Measurements from ENCODE around the gene LRRC71. TPM values are rescaled to one million over a fixed set of nuclear protein-coding genes. Genes with fewer than 3 reads are reported as not detected.

Gene LRRC71
- total and polyA plus RNA-seq, 10 of the 15 experiments (the other 5 are each of a cell fraction or from before 2014, with no cell fraction given), result not detected

DNA sequence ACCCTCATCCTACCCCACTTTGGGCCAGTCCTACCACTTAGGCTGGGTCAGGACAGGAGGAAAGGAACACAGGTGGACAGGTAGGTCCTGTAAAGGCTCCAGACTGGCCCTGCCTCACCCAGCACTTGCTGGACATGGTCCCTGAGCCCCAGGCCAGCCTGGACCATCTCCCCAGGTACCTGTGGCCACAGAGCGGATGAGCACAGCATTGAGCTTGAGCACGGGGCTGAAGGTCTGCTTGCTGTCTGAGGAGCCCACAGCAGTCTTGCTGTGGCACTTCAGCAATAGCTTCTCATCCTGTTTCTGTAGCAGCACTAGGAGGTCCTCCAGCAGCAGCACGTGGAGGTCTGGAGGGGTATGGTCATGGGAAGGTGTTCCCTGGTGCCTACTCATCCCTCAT, 23.3 kb downstream of the LRRC71 start:
- POLR2A ChIA-PET, result no interaction called here
- Histone ChIP-seq H3K36me3 (ENCODE audit: control insufficient read depth in 2 of 2, insufficient read depth in 2 of 2, low read length in 1 of 2) (peaks cover 0 to 12% of the 10 kb centered on the region in 2 experiments; a peak in 2 of 4 replicates), H3K9ac (ENCODE audit: control insufficient read depth, insufficient read depth, low read length) (no peak overlapping the region), H2AFZ (ENCODE audit: control insufficient read depth, low read depth, low read length) (no peak overlapping the region), H3K79me2 (ENCODE audit: control insufficient read depth, insufficient read depth, low read length) (no peaks in the 10 kb centered on the region), H4K20me1 (ENCODE audit: control insufficient read depth, insufficient read depth) (no peaks in the 10 kb centered on the region), H3K4me1 (ENCODE audit: control insufficient read depth, insufficient read depth, low read length) (no peaks in the 10 kb centered on the region), H3K27me3 (replicated peaks in 1 of 2; ENCODE audit: control insufficient read depth in 2 of 2, insufficient read depth in 2 of 2, low read length in 1 of 2) (no peaks in the 10 kb centered on the region), H3K4me3 (no peak overlapping the region), H3K4me2 (ENCODE audit: control insufficient read depth, insufficient read depth) (no peak overlapping the region), H3K27ac (ENCODE audit: control insufficient read depth, insufficient read depth) (no peak overlapping the region), H3K9me3 (replicated peaks; ENCODE audit: control insufficient read depth, insufficient read depth, low read length) (no peaks in the 10 kb centered on the region)
- SMC1A ChIA-PET (ENCODE audit: uncharacterized antibody, unreplicated experiment), result no interaction called here
- in situ Hi-C loops (cut with MboI) (no loop called here), intact Hi-C loops (cut with micrococcal nuclease; ENCODE audit: unreplicated experiment) (no loop called here)
- ATAC-seq, result no peak
- BruUV-seq (replicated peaks), result no TSS peak
- TF ChIP-seq, protein P1, sequence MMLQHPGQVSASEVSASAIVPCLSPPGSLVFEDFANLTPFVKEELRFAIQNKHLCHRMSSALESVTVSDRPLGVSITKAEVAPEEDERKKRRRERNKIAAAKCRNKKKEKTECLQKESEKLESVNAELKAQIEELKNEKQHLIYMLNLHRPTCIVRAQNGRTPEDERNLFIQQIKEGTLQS (IDR thresholded peaks at IDR 0.05; ENCODE audit: borderline replicate concordance, extremely low read depth, low read depth, low read length), result no peak
- CTCF ChIA-PET, result no interaction called here
- RAD21 ChIA-PET (ENCODE audit: unreplicated experiment), result no interaction called here
- FAIRE-seq, result no peak
- 65% methylated on average over 3 of the region's 3 CpGs for WGBS (ENCODE audit: insufficient coverage, insufficient replicate concordance, low lambda C conversion rate, missing lambda C conversion rate)
- no peak for DNase-seq (ENCODE audit: low read depth, low spot score)

DNA sequence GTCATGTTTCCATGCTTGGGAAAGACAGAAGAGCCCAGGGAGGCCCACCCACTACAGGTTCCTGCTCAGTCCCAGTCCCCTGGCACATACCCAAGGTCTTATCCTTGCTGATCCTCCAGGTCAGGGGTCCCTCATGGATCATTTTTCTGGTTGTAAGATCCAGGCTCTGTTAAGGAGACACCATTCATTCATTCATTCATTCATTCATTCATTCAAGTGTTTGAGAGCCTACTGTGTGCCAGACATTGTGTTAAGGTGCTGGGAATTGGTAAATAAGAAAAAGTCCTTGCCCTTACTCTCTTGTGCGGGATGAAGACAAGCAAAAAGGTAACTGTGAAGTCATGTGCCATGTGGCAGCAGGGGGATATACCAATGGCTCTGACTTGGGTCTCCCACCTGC, 23.8 kb downstream of the LRRC71 start:
- TF ChIP-seq RCOR1 (conservative IDR thresholded peaks at IDR 0.05; ENCODE audit: low read depth, low read length) (no peak), ZNF24 (IDR thresholded peaks at IDR 0.05) (peak; percentile 61; the same call in 1 of the 2 replicates)
- TF ChIP-seq, protein P2, sequence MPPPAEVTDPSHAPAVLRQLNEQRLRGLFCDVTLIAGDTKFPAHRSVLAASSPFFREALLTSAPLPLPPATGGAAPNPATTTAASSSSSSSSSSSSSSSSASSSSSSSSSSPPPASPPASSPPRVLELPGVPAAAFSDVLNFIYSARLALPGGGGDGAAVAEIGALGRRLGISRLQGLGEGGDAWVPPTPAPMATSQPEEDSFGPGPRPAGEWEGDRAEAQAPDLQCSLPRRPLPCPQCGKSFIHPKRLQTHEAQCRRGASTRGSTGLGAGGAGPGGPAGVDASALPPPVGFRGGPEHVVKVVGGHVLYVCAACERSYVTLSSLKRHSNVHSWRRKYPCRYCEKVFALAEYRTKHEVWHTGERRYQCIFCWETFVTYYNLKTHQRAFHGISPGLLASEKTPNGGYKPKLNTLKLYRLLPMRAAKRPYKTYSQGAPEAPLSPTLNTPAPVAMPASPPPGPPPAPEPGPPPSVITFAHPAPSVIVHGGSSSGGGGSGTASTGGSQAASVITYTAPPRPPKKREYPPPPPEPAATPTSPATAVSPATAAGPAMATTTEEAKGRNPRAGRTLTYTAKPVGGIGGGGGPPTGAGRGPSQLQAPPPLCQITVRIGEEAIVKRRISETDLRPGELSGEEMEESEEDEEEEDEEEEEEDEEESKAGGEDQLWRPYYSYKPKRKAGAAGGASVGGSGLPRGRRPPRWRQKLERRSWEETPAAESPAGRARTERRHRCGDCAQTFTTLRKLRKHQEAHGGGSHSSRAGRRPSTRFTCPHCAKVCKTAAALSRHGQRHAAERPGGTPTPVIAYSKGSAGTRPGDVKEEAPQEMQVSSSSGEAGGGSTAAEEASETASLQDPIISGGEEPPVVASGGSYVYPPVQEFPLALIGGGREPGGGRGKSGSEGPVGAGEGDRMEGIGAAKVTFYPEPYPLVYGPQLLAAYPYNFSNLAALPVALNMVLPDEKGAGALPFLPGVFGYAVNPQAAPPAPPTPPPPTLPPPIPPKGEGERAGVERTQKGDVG (CRISPR knock-in tag; IDR thresholded peaks at IDR 0.05), result no peak
- H3K9ac ChIP-seq (ENCODE audit: control insufficient read depth, insufficient read depth, low read length), result no peak overlapping the region
- no TSS peak for BruUV-seq (replicated peaks)
- H3K79me2 ChIP-seq (ENCODE audit: control insufficient read depth, insufficient read depth, low read length), result no peaks in the 10 kb centered on the region
- POLR2A ChIA-PET, result no interaction called here
- RAD21 ChIA-PET (ENCODE audit: unreplicated experiment), result no interaction called here
- DNase-seq (ENCODE audit: low read depth, low spot score) (no peak), FAIRE-seq (no peak), ATAC-seq (no peak)
- H3K27me3 ChIP-seq (replicated peaks in 1 of 2; ENCODE audit: control insufficient read depth in 2 of 2, insufficient read depth in 2 of 2, low read length in 1 of 2), result no peaks in the 10 kb centered on the region
- no peak overlapping the region for H3K4me3 ChIP-seq
- H4K20me1 ChIP-seq (ENCODE audit: control insufficient read depth, insufficient read depth), result no peaks in the 10 kb centered on the region
- CTCF ChIA-PET, result no interaction called here
- 88% methylated on average over 1 of the region's 1 CpG for WGBS (ENCODE audit: insufficient coverage, insufficient replicate concordance, low lambda C conversion rate, missing lambda C conversion rate)
- in situ Hi-C loops (cut with MboI) (no loop called here), intact Hi-C loops (cut with micrococcal nuclease; ENCODE audit: unreplicated experiment) (no loop called here)
- H3K36me3 ChIP-seq (ENCODE audit: control insufficient read depth in 2 of 2, insufficient read depth in 2 of 2, low read length in 1 of 2), result peaks cover 0 to 12% of the 10 kb centered on the region in 2 experiments; a peak in 2 of 4 replicates
- no peaks in the 10 kb centered on the region for H3K4me1 ChIP-seq (ENCODE audit: control insufficient read depth, insufficient read depth, low read length)
- SMC1A ChIA-PET (ENCODE audit: uncharacterized antibody, unreplicated experiment), result no interaction called here
- no peak overlapping the region for H3K4me2 ChIP-seq (ENCODE audit: control insufficient read depth, insufficient read depth)
- H3K9me3 ChIP-seq (replicated peaks; ENCODE audit: control insufficient read depth, insufficient read depth, low read length), result no peaks in the 10 kb centered on the region
- no peak overlapping the region for H3K27ac ChIP-seq (ENCODE audit: control insufficient read depth, insufficient read depth)
- no peak overlapping the region for H2AFZ ChIP-seq (ENCODE audit: control insufficient read depth, low read depth, low read length)

Measured in GM12878 (cell line).